K562 (cell line): ENCODE measurements around the gene AGPAT3. TPM values are rescaled to one million over a fixed set of nuclear protein-coding genes. Genes with fewer than 3 reads are reported as not detected.

Experiments used
- ADNP ChIP-seq: fragments of 200-800 bp; sonication (Bioruptor generic); IDR thresholded peaks from 2 replicates; pipeline ENCODE4 v1.6.1; 2016; ENCODE audit warnings: missing genetic modification characterization, missing compliant biosample characterization
- GTF2E2 ChIP-seq: fragments of 200-800 bp; sonication (Bioruptor generic); IDR thresholded peaks from 2 replicates; pipeline ENCODE4 v1.6.1; 2016; ENCODE audit warnings: missing genetic modification characterization, missing compliant biosample characterization
- MGA ChIP-seq: fragments of 450-650 bp; IDR thresholded peaks from 2 replicates; pipeline ENCODE4 v1.6.1; 2016; ENCODE audit warnings: mild to moderate bottlenecking, moderate library complexity
- MLX ChIP-seq, 2 experiments: fragments of 450-650 bp in 1 of 2; sonication (generic) in 1 of 2; formaldehyde crosslinking; conservative IDR thresholded peaks; 2 replicates each; pipeline versions ENCODE4 v1.4.0 to v1.8.1; 2020 to 2022; ENCODE audit warnings: mild to moderate bottlenecking in 1 of 2, missing genetic modification reagents in 1 of 2
- NCOA4 ChIP-seq: fragments of 450-650 bp; IDR thresholded peaks from 2 replicates; pipeline ENCODE4 v1.6.1; 2018; ENCODE audit warnings: mild to moderate bottlenecking; ENCODE audit not compliant: partially characterized antibody
- NFIX ChIP-seq: fragments of 250-450 bp; sonication (Bioruptor Pico); IDR thresholded peaks from 2 replicates; pipeline ENCODE4 v1.4.0; 2020; ENCODE audit warnings: low read depth, mild to moderate bottlenecking, moderate library complexity
- PRMT5 ChIP-seq: sonication (generic); formaldehyde crosslinking; IDR thresholded peaks from 2 replicates; pipeline ENCODE4 v1.5.0; 2020; ENCODE audit warnings: missing genetic modification reagents
- RBM15 ChIP-seq: fragments of 200-400 bp; formaldehyde crosslinking; IDR thresholded peaks from 2 replicates; pipeline ENCODE4 v1.6.1; 2018; ENCODE audit warnings: mild to moderate bottlenecking, low read length, moderate library complexity; ENCODE audit not compliant: insufficient read depth
- SMAD1 ChIP-seq: fragments of 150-350 bp; IDR thresholded peaks from 2 replicates; pipeline ENCODE4 v1.6.1; 2014; ENCODE audit warnings: low read length, low read depth; ENCODE audit not compliant: partially characterized antibody
- SREBF1 ChIP-seq: fragments of 150-350 bp; IDR thresholded peaks from 2 replicates; pipeline ENCODE4 v1.6.1; 2014; ENCODE audit warnings: antibody characterized with exemption, low read depth, low read length, borderline replicate concordance
- TEAD1 ChIP-seq, 2 experiments: fragments of 450-650 bp in 1 of 2; sonication (generic) in 1 of 2; formaldehyde crosslinking; IDR thresholded peaks; 2 replicates each; pipeline versions ENCODE4 v1.4.0 to v1.8.0; 2020 to 2022; ENCODE audit warnings: mild to moderate bottlenecking in 2 of 2, missing genetic modification reagents in 1 of 2
- ZNF165 ChIP-seq: fragments of 250-450 bp; sonication (Bioruptor Pico); IDR thresholded peaks from 2 replicates; pipeline ENCODE4 v1.4.0; 2020; ENCODE audit warnings: borderline replicate concordance
- polyA plus RNA-seq, 8 experiments: library from polyadenylated mRNA; depleted of rRNA in 4 of 8; stranded (reverse) in 5 of 8; unstranded in 3 of 8; fragments of >200 nt; fragmentation: Nextera tagmentation in 2 of 8; fragmentation: Illumina TruSeq in 1 of 8; extraction: Ambion mirVana in 2 of 8; extraction: Trizol in 1 of 8; gene quantifications; 2 replicates each; pipeline versions ENCODE4 v1.2.1 to v1.2.3, GENCODE V29; 2011 to 2014; ENCODE audit warnings: inconsistent platforms in 1 of 8, missing spikeins in 1 of 8
- total RNA-seq, 7 experiments: library from RNA; depleted of rRNA in 6 of 7; stranded (reverse); fragments of >200 nt in 6 of 7; fragmentation: Illumina TruSeq in 2 of 7; extraction: Trizol in 2 of 7; gene quantifications; 2 replicates each; pipeline versions ENCODE4 v1.2.1 to v1.2.3, GENCODE V29; 2011 to 2021; ENCODE audit warnings: low replicate concordance in 1 of 7
- TF ChIP-seq, protein P1 (sequence below): fragments of 250-450 bp; sonication (Bioruptor Pico); IDR thresholded peaks from 2 replicates; pipeline ENCODE4 v1.8.0; 2022; ENCODE audit warnings: moderate library complexity, mild to moderate bottlenecking, inconsistent platforms

The AGPAT3 gene
- total and polyA plus RNA-seq, 9 of the 15 experiments (the other 6 are each of a cell fraction or from before 2014, with no cell fraction given), result 1.5 to 88.4 (median 35.7) TPM

DNA sequence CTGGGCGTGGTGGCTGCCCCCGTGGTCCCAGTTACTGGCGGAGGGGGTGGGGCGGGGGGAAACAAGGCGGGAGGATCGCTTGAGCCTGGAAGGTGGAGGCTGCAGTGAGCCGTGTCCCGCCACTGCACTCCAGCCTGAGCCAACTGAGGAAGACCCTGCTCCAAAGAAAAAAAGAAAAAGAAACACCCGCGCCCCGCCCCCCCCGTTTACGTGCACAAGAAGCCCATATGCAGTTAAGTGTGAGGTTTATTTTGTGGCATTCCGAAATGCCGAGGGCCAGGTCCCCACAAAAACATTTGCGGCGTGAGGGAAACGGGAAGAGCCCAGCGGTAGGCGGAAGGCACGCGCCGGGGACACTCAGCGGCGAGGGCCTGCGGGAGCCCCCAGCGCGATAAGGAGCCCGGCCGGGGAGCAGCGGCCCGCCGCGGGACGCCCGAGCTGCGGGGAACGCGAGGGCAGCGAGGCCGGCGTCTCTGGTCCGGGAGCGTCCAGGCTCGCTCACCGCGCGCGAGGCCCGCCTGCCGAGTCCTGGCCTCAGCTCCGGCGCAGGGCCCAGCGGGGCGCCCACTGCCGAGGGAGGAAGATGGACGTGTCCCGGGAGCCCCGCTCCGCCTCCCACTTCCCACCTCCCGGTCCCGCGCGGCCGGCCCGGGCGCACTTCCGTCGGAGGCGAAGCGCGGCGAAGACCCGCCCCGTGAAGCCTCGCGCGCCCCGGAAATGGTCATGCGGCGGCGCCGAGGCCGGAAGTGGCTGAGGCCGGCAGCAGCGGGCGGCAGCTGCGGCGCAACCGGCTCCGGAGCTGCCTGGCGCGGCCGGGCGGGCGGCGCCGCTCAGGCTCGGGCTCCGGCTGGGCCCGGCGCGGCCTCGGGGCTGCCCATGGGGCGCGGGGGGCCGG is 146.8 kb downstream of the AGPAT3 start, which contains the start of gene TRAPPC10 (continued):
- TF ChIP-seq MLX (CRISPR knock-in tag; conservative IDR thresholded peaks at IDR 0.05) (no peak), NFIX (CRISPR knock-in tag) (no peak), MGA (peak; percentile 71), TEAD1 (CRISPR knock-in tag; IDR thresholded peaks at IDR 0.05) (peak in 1 of 2 experiments; percentile 41; a peak in 1 of 4 replicates), GTF2E2 (tag) (no peak), NCOA4 (no peak), ZNF165 (CRISPR knock-in tag) (no peak), PRMT5 (CRISPR knock-in tag) (no peak), ADNP (tag) (no peak), SREBF1 (no peak), RBM15 (no peak), SMAD1 (peak; percentile 69)
- TF ChIP-seq, protein P1, sequence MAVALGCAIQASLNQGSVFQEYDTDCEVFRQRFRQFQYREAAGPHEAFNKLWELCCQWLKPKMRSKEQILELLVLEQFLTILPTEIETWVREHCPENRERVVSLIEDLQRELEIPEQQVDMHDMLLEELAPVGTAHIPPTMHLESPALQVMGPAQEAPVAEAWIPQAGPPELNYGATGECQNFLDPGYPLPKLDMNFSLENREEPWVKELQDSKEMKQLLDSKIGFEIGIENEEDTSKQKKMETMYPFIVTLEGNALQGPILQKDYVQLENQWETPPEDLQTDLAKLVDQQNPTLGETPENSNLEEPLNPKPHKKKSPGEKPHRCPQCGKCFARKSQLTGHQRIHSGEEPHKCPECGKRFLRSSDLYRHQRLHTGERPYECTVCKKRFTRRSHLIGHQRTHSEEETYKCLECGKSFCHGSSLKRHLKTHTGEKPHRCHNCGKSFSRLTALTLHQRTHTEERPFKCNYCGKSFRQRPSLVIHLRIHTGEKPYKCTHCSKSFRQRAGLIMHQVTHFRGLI (CRISPR knock-in tag), result no peak
